ENCODE measurements around the gene ABCA8. TPM values are rescaled to one million over a fixed set of nuclear protein-coding genes. Genes with fewer than 3 reads are reported as not detected.
"Not testable (repeated sequence)": the region's sequence is repeated elsewhere in the genome, so short reads cannot be mapped to it uniquely, and the experiment has no call there.

The ABCA8 gene
- total RNA-seq, 4 donors from 2014 or later: 54.4 to 113 (median 71.3) TPM

GRCh38 chr17:68832109-68832802 lies 122.9 kb downstream of the ABCA8 start:
- Histone ChIP-seq H3K9me3 (no peaks in the 10 kb centered on the region), H3K4me1 (no peaks in the 10 kb centered on the region), H3K27ac (no peak overlapping the region), H3K27me3 (no peaks in the 10 kb centered on the region), H3K36me3 (no peaks in the 10 kb centered on the region), H3K4me3 (no peak overlapping the region)
- no peak for TF ChIP-seq CTCF (IDR thresholded peaks at IDR 0.05)
- no peak for TF ChIP-seq EP300 (IDR thresholded peaks at IDR 0.05)
- TF ChIP-seq POLR2AphosphoS5 (IDR thresholded peaks at IDR 0.05): no peak
- TF ChIP-seq POLR2A (IDR thresholded peaks at IDR 0.05): no peak
- WGBS, 2 donors (ENCODE audit: low coverage in 1 of 2): 40 to 43% methylated on average over 1 to 2 of the region's 2 CpGs
- ATAC-seq: no peak

GRCh38 chr17:68831170-68831569 lies 124.0 kb downstream of the ABCA8 start:
- 65 to 79% methylated on average over 6 to 7 of the region's 7 CpGs for WGBS, 2 donors (ENCODE audit: low coverage in 1 of 2)
- no peak for ATAC-seq
- Histone ChIP-seq H3K27me3 (no peaks in the 10 kb centered on the region), H3K27ac (no peak overlapping the region), H3K4me3 (no peak overlapping the region), H3K9me3 (no peaks in the 10 kb centered on the region), H3K36me3 (no peaks in the 10 kb centered on the region), H3K4me1 (no peaks in the 10 kb centered on the region)
- TF ChIP-seq POLR2A (IDR thresholded peaks at IDR 0.05) (no peak), POLR2AphosphoS5 (IDR thresholded peaks at IDR 0.05) (no peak), EP300 (IDR thresholded peaks at IDR 0.05) (no peak), CTCF (IDR thresholded peaks at IDR 0.05) (no peak)

- Histone ChIP-seq H3K4me1 (no peaks in the 10 kb centered on the region), H3K36me3 (no peaks in the 10 kb centered on the region), H3K9me3 (no peaks in the 10 kb centered on the region), H3K27ac (no peak overlapping the region), H3K4me3 (no peak overlapping the region), H3K27me3 (no peaks in the 10 kb centered on the region)
- WGBS, 2 donors (ENCODE audit: low coverage in 1 of 2): 66 to 75% methylated on average over 2 of the region's 2 CpGs
- ATAC-seq: no peak
- TF ChIP-seq EP300 (IDR thresholded peaks at IDR 0.05) (no peak), CTCF (IDR thresholded peaks at IDR 0.05) (no peak), POLR2AphosphoS5 (IDR thresholded peaks at IDR 0.05) (no peak), POLR2A (IDR thresholded peaks at IDR 0.05) (no peak)
Observed at GRCh38 chr17:68830313-68830712, 124.9 kb downstream of the ABCA8 start.

GRCh38 chr17:68829211-68829610 lies 126.0 kb downstream of the ABCA8 start:
- Histone ChIP-seq H3K27ac (no peak overlapping the region), H3K4me3 (no peak overlapping the region), H3K27me3 (no peaks in the 10 kb centered on the region), H3K36me3 (no peaks in the 10 kb centered on the region), H3K4me1 (no peaks in the 10 kb centered on the region), H3K9me3 (no peaks in the 10 kb centered on the region)
- WGBS, 2 donors (ENCODE audit: low coverage in 1 of 2): 74 to 79% methylated on average over 2 to 4 of the region's 4 CpGs
- no peak for ATAC-seq
- TF ChIP-seq POLR2AphosphoS5 (IDR thresholded peaks at IDR 0.05) (no peak), POLR2A (IDR thresholded peaks at IDR 0.05) (no peak), EP300 (IDR thresholded peaks at IDR 0.05) (no peak), CTCF (IDR thresholded peaks at IDR 0.05) (no peak)

GRCh38 chr17:68824707-68825106 lies 130.5 kb downstream of the ABCA8 start:
- Histone ChIP-seq H3K4me1 (no peaks in the 10 kb centered on the region), H3K4me3 (no peak overlapping the region)

GRCh38 chr17:68824185-68824584 lies 131.0 kb downstream of the ABCA8 start:
- not testable (repeated sequence) for H3K27ac ChIP-seq, H3K27me3 ChIP-seq, H3K9me3 ChIP-seq, ATAC-seq, H3K4me3 ChIP-seq, H3K36me3 ChIP-seq, H3K4me1 ChIP-seq
- WGBS, 2 donors (ENCODE audit: low coverage in 1 of 2): 83 to 88% methylated on average over 3 to 5 of the region's 5 CpGs

More at GRCh38 chr17:68824707-68825106, 130.5 kb downstream of the ABCA8 start:
- H3K9me3 ChIP-seq: no peaks in the 10 kb centered on the region
- ATAC-seq: no peak
- 37 to 56% methylated on average over 2 to 3 of the region's 3 CpGs for WGBS, 2 donors (ENCODE audit: low coverage in 1 of 2)
- no peaks in the 10 kb centered on the region for H3K36me3 ChIP-seq
- TF ChIP-seq POLR2A (IDR thresholded peaks at IDR 0.05) (no peak), POLR2AphosphoS5 (IDR thresholded peaks at IDR 0.05) (no peak), EP300 (IDR thresholded peaks at IDR 0.05) (no peak), CTCF (IDR thresholded peaks at IDR 0.05) (no peak)
- peaks cover 5% of the 10 kb centered on the region for H3K27me3 ChIP-seq
- no peak overlapping the region for H3K27ac ChIP-seq

Measured in gastroesophageal sphincter (tissue), 4 donors.